PC-3 (cell line): ENCODE data around the gene ELOA. TPM values are rescaled to one million over a fixed set of nuclear protein-coding genes. Genes with fewer than 3 reads are reported as not detected.
A peak's percentile ranks its signal among the peaks of the same experiment; 100 is the strongest.

ENCODE experiments used
- ATAC-seq: fragments of 200-7000 bp; cut with Tn5 transposase; 2 replicates; pipeline ENCODE4 v1.9.1; 2020; ENCODE audit warnings: mild to moderate bottlenecking, moderate library complexity
- BruUV-seq: library from RNA; stranded (reverse); fragments of 400-500 nt; replicated peaks from 2 replicates; lab custom pipeline; 2021; lab: Mats Ljungman, UMichigan
- CTCF ChIA-PET: fragments of 300-600 bp; sonication (Branson Sonifier 250); formaldehyde crosslinking; loops from one replicate; lab custom pipeline; 2022; ENCODE audit warnings: antibody characterized with exemption; lab: Charles Lee
- POLR2A ChIA-PET: fragments of 300-600 bp; sonication (Branson Sonifier 250); formaldehyde crosslinking; loops from one replicate; lab custom pipeline; 2022; ENCODE audit warnings: antibody characterized with exemption; ENCODE audit not compliant: unreplicated experiment; lab: Charles Lee
- DNase-seq: peaks from one replicate; pipeline ENCODE4 v3.0.0-alpha.2; 2015
- H2AFZ ChIP-seq: fragments of 300-600 bp; sonication (generic); 2 replicates; pipeline ENCODE4 v1.6.0; 2016; ENCODE audit warnings: antibody characterized with exemption, low read length
- H3F3A ChIP-seq: fragments of 300-600 bp; sonication (generic); one replicate; pipeline ENCODE4 v1.6.0; 2017; ENCODE audit warnings: antibody characterized with exemption, low read length, control low read depth, mild to moderate bottlenecking; ENCODE audit not compliant: unreplicated experiment
- H3K27ac ChIP-seq: fragments of 300-600 bp; sonication (generic); 2 replicates; pipeline ENCODE4 v1.5.1; 2016; ENCODE audit warnings: mild to moderate bottlenecking, low read length
- H3K27me3 ChIP-seq: fragments of 300-600 bp; sonication (generic); 2 replicates; pipeline ENCODE4 v1.6.1; 2016; ENCODE audit warnings: low read length, mixed read lengths
- H3K36me3 ChIP-seq: fragments of 300-600 bp; sonication (generic); 2 replicates; pipeline ENCODE4 v1.6.1; 2016; ENCODE audit warnings: low read depth, mixed run types, low read length, mixed read lengths
- H3K4me1 ChIP-seq: fragments of 300-600 bp; sonication (generic); 2 replicates; pipeline ENCODE4 v1.5.1; 2016; ENCODE audit warnings: low read length; ENCODE audit not compliant: insufficient read depth
- H3K4me2 ChIP-seq: fragments of 300-600 bp; sonication (generic); 2 replicates; pipeline ENCODE4 v1.6.0; 2016; ENCODE audit warnings: low read length
- H3K4me3 ChIP-seq: fragments of 300-600 bp; sonication (generic); 2 replicates; pipeline ENCODE4 v1.5.1; 2016; ENCODE audit warnings: mild to moderate bottlenecking, low read length, mixed read lengths
- H3K79me2 ChIP-seq: fragments of 300-600 bp; sonication (generic); 2 replicates; pipeline ENCODE4 v1.6.1; 2017; ENCODE audit warnings: low read length, mixed read lengths
- H3K9ac ChIP-seq: fragments of 300-600 bp; sonication (generic); 2 replicates; pipeline ENCODE4 v1.6.0; 2016; ENCODE audit warnings: mild to moderate bottlenecking, low read length
- H3K9me2 ChIP-seq: fragments of 300-600 bp; sonication (generic); replicated peaks from 2 replicates; pipeline ENCODE4 v1.6.1; 2016; ENCODE audit warnings: mixed run types, low read length, mixed read lengths
- H3K9me3 ChIP-seq: fragments of 300-600 bp; sonication (generic); 2 replicates; pipeline ENCODE4 v1.6.1; 2016; ENCODE audit warnings: low read length, mixed read lengths
- H4K20me1 ChIP-seq: fragments of 300-600 bp; sonication (generic); 2 replicates; pipeline ENCODE4 v1.6.1; 2016; ENCODE audit warnings: low read length, mixed read lengths
- CTCF ChIP-seq: fragments of 300-600 bp; sonication (generic); conservative IDR thresholded peaks from 2 replicates; pipeline ENCODE4 v1.5.1; 2017; ENCODE audit warnings: antibody characterized with exemption, low read depth, mild to moderate bottlenecking, low read length
- EZH2 ChIP-seq: fragments of 300-600 bp; sonication (generic); IDR thresholded peaks from one replicate; pipeline ENCODE4 v1.6.1; 2017; ENCODE audit warnings: antibody characterized with exemption, mild to moderate bottlenecking, low read length; ENCODE audit not compliant: unreplicated experiment
- EZH2phosphoT487 ChIP-seq: fragments of 300-600 bp; sonication (generic); IDR thresholded peaks from 2 replicates; pipeline ENCODE4 v1.6.1; 2018; ENCODE audit warnings: mild to moderate bottlenecking, antibody characterized with exemption, low read length, borderline replicate concordance
- intact Hi-C: fragments of 100-400 bp; cut with micrococcal nuclease; formaldehyde crosslinking; loops from 2 replicates; pipeline ENCODE4 v1.9.0; 2023
- total RNA-seq: library from RNA; depleted of rRNA; stranded (reverse); fragments of >200 nt; gene quantifications from 2 replicates; pipeline ENCODE4 v1.2.3, GENCODE V29; 2014

Gene ELOA
- total RNA-seq, 1 experiment from 2014 or later: 50.9 TPM

GRCh38 chr1:23718482-23718881, 24.8 kb upstream of the ELOA start:
- Histone ChIP-seq H3K27me3 (no peaks in the 10 kb centered on the region), H3K9ac (no peak overlapping the region), H3K79me2 (peaks cover 7% of the 10 kb centered on the region; the same call in 1 of the 2 replicates), H2AFZ (no peak overlapping the region), H3K4me2 (no peak overlapping the region), H3K4me3 (no peak overlapping the region), H4K20me1 (no peaks in the 10 kb centered on the region; the same call in 1 of the 2 replicates), H3F3A (no peaks in the 10 kb centered on the region), H3K4me1 (no peaks in the 10 kb centered on the region), H3K27ac (no peak overlapping the region), H3K36me3 (no peaks in the 10 kb centered on the region), H3K9me2 (no peaks in the 10 kb centered on the region), H3K9me3 (no peaks in the 10 kb centered on the region)
- BruUV-seq: no TSS peak
- peak; percentile 76 for ATAC-seq
- peak; percentile 45 for DNase-seq
- TF ChIP-seq CTCF (peak; percentile 67), EZH2 (no peak)
- CTCF ChIA-PET: no interaction called here
- POLR2A ChIA-PET: no interaction called here
- intact Hi-C loops: no loop called here

- DNase-seq: peak; percentile 16
- Histone ChIP-seq H3K27me3 (no peaks in the 10 kb centered on the region), H3K9me3 (no peaks in the 10 kb centered on the region), H3K4me2 (no peak overlapping the region), H3K9ac (no peak overlapping the region), H3K4me1 (no peaks in the 10 kb centered on the region), H3K4me3 (no peak overlapping the region), H3F3A (no peaks in the 10 kb centered on the region), H4K20me1 (no peaks in the 10 kb centered on the region; the same call in 1 of the 2 replicates), H3K9me2 (no peaks in the 10 kb centered on the region), H3K79me2 (peaks cover 4% of the 10 kb centered on the region; the same call in 1 of the 2 replicates), H2AFZ (no peak overlapping the region), H3K27ac (no peak overlapping the region), H3K36me3 (no peaks in the 10 kb centered on the region)
- intact Hi-C loops: no loop called here
- CTCF ChIA-PET: no interaction called here
- BruUV-seq: no TSS peak
- POLR2A ChIA-PET: no interaction called here
- ATAC-seq: no peak
- TF ChIP-seq EZH2phosphoT487 (no peak), CTCF (no peak)
Measured at GRCh38 chr1:23719162-23719820, 24.0 kb upstream of the ELOA start.

- TF ChIP-seq CTCF (no peak), EZH2phosphoT487 (no peak), EZH2 (no peak)
- no peak overlapping the region for H3K4me3 ChIP-seq
- no peak overlapping the region for H2AFZ ChIP-seq
- H3K9me2 ChIP-seq: no peaks in the 10 kb centered on the region
- ChIA-PET POLR2A (no interaction called here), CTCF (interaction anchor here (0.6 kb wide), 1 partner anchor 34 kb away, joined by 3 read pairs; no protein-coding TSS in a partner anchor)
- H3K4me1 ChIP-seq: no peaks in the 10 kb centered on the region
- intact Hi-C loops: no loop called here
- no peaks in the 10 kb centered on the region for H3K79me2 ChIP-seq
- H3K4me2 ChIP-seq: no peak overlapping the region
- no peaks in the 10 kb centered on the region; the same call in 1 of the 2 replicates for H4K20me1 ChIP-seq
- no peaks in the 10 kb centered on the region for H3K27me3 ChIP-seq
- H3K27ac ChIP-seq: no peak overlapping the region
- BruUV-seq: no TSS peak
- ATAC-seq (no peak), DNase-seq (no peak)
- H3K36me3 ChIP-seq: no peaks in the 10 kb centered on the region
- no peak overlapping the region for H3K9ac ChIP-seq
- no peaks in the 10 kb centered on the region for H3F3A ChIP-seq
- no peaks in the 10 kb centered on the region for H3K9me3 ChIP-seq
Measured at GRCh38 chr1:23720256-23720995, 22.8 kb upstream of the ELOA start.
